Fibroblast of lung (primary cell): ENCODE data around the gene LRRN4. TPM values are rescaled to one million over a fixed set of nuclear protein-coding genes. Genes with fewer than 3 reads are reported as not detected.

Experiments used
- DNase-seq, 2 donors: peaks; one replicate each; pipeline versions ENCODE4 v3.0.0 to v3.0.0-alpha.2; 2010; ENCODE audit warnings: low read depth in 2 of 2
- H2AFZ ChIP-seq: 2 replicates; pipeline ENCODE4 v1.5.1; 2012; ENCODE audit warnings: low read length, control low read depth, inconsistent platforms
- H3K27ac ChIP-seq: 2 replicates; pipeline ENCODE4 v1.5.1; 2011; ENCODE audit warnings: low read length, control low read depth; ENCODE audit not compliant: insufficient read depth
- H3K27me3 ChIP-seq: 2 replicates; pipeline ENCODE4 v1.5.1; 2011; ENCODE audit warnings: mild to moderate bottlenecking, low read length; ENCODE audit not compliant: control insufficient read depth, insufficient read depth
- H3K36me3 ChIP-seq: 2 replicates; pipeline ENCODE4 v1.5.1; 2011; ENCODE audit warnings: low read length; ENCODE audit not compliant: control insufficient read depth, insufficient read depth
- H3K4me1 ChIP-seq: 2 replicates; pipeline ENCODE4 v1.5.1; 2011; ENCODE audit warnings: low read length; ENCODE audit not compliant: control insufficient read depth, insufficient read depth; ENCODE audit errors: extremely low read depth
- H3K4me2 ChIP-seq: 2 replicates; pipeline ENCODE4 v1.5.1; 2011; ENCODE audit warnings: low read length, control low read depth; ENCODE audit not compliant: insufficient read depth; ENCODE audit errors: extremely low read depth
- H3K4me3 ChIP-seq, 4 experiments: fragments of 200-600 bp in 1 of 4; sonication (generic) in 1 of 4; replicated peaks in 1 of 4; 2 replicates each; pipeline ENCODE4 v1.5.1; 2011 to 2016; ENCODE audit warnings: low read length in 4 of 4, low read depth in 3 of 4, mild to moderate bottlenecking in 3 of 4, control low read depth in 2 of 4, inconsistent platforms in 1 of 4, mixed read lengths in 1 of 4; ENCODE audit not compliant: insufficient read depth in 1 of 4; ENCODE audit errors: control extremely low read depth in 1 of 4
- H3K79me2 ChIP-seq: 2 replicates; pipeline ENCODE4 v1.5.1; 2012; ENCODE audit warnings: mild to moderate bottlenecking, low read length, inconsistent platforms; ENCODE audit not compliant: control insufficient read depth, insufficient read depth
- H3K9ac ChIP-seq: 2 replicates; pipeline ENCODE4 v1.5.1; 2011; ENCODE audit warnings: mild to moderate bottlenecking, low read length, control low read depth; ENCODE audit not compliant: insufficient read depth
- H3K9me3 ChIP-seq: 2 replicates; pipeline ENCODE4 v1.5.1; 2012; ENCODE audit warnings: low read depth, low read length; ENCODE audit not compliant: control insufficient read depth, insufficient read depth
- H4K20me1 ChIP-seq: 2 replicates; pipeline ENCODE4 v1.5.1; 2011; ENCODE audit warnings: low read length; ENCODE audit not compliant: control insufficient read depth, insufficient read depth; ENCODE audit errors: extremely low read depth
- CTCF ChIP-seq, 2 donors: IDR thresholded peaks in 1 of 2; conservative IDR thresholded peaks in 1 of 2; 1 replicate in 1 of 2; 2 replicates in 1 of 2; pipeline ENCODE4 v1.5.1; 2011 to 2012; ENCODE audit warnings: low read length in 2 of 2, control low read depth in 1 of 2, inconsistent platforms in 1 of 2, low read depth in 1 of 2, mild to moderate bottlenecking in 1 of 2
- EZH2 ChIP-seq: IDR thresholded peaks from 2 replicates; pipeline ENCODE4 v1.5.1; 2012; ENCODE audit warnings: low read length, control low read depth, mild to moderate bottlenecking; ENCODE audit errors: missing control alignments
- polyA plus RNA-seq, 2 donors: library from polyadenylated mRNA; depleted of rRNA in 1 of 2; stranded (reverse) in 1 of 2; unstranded in 1 of 2; fragments of >200 nt; gene quantifications; 2 replicates each; pipeline ENCODE4 v1.2.1, GENCODE V29; 2011 to 2012; ENCODE audit warnings: missing spikeins in 1 of 2
- total RNA-seq: library from RNA; depleted of rRNA; stranded (reverse); fragments of >200 nt; gene quantifications from 2 replicates; pipeline ENCODE4 v1.2.1, GENCODE V29; 2014

LRRN4 gene
- total and polyA plus RNA-seq, 2 donors (not counting 1 experiment from before 2014, with no cell fraction given): under 0.01 TPM; not detected in 1

- no peak for DNase-seq
- Histone ChIP-seq H3K9ac (no peak overlapping the region), H3K36me3 (no peaks in the 10 kb centered on the region), H3K4me2 (no peak overlapping the region), H3K9me3 (no peaks in the 10 kb centered on the region), H2AFZ (no peak overlapping the region), H4K20me1 (no peaks in the 10 kb centered on the region), H3K27me3 (no peaks in the 10 kb centered on the region), H3K4me1 (no peaks in the 10 kb centered on the region), H3K79me2 (no peaks in the 10 kb centered on the region), H3K27ac (no peak overlapping the region), H3K4me3 (no peak overlapping the region)
- TF ChIP-seq CTCF (conservative IDR thresholded peaks at IDR 0.05 in 1 of 2, IDR thresholded peaks at IDR 0.05 in 1 of 2; ENCODE audit: low read depth in 1 of 2, low read length in 2 of 2) (no peak), EZH2 (no peak)
These were observed 14.0 kb upstream of the LRRN4 start for GRCh38 chr20:6067763-6068318.

- Histone ChIP-seq H4K20me1 (no peaks in the 10 kb centered on the region), H3K4me2 (no peak overlapping the region), H3K4me1 (no peaks in the 10 kb centered on the region), H3K9me3 (no peaks in the 10 kb centered on the region), H3K9ac (no peak overlapping the region), H3K4me3 (no peak overlapping the region), H2AFZ (no peak overlapping the region), H3K79me2 (no peaks in the 10 kb centered on the region), H3K27me3 (no peaks in the 10 kb centered on the region), H3K36me3 (no peaks in the 10 kb centered on the region), H3K27ac (no peak overlapping the region)
- DNase-seq: no peak
- TF ChIP-seq EZH2 (no peak), CTCF (conservative IDR thresholded peaks at IDR 0.05 in 1 of 2, IDR thresholded peaks at IDR 0.05 in 1 of 2; ENCODE audit: low read depth in 1 of 2, low read length in 2 of 2) (no peak)
These were observed 12.7 kb upstream of the LRRN4 start for GRCh38 chr20:6066582-6066981.

GRCh38 chr20:6061544-6061943 is 7.7 kb upstream of the LRRN4 start:
- no peak overlapping the region for H2AFZ ChIP-seq
- no peak for DNase-seq
- H4K20me1 ChIP-seq: no peaks in the 10 kb centered on the region
- H3K27ac ChIP-seq: no peak overlapping the region
- H3K4me3 ChIP-seq: no peak overlapping the region
- no peak overlapping the region for H3K9ac ChIP-seq
- no peaks in the 10 kb centered on the region for H3K9me3 ChIP-seq
- no peaks in the 10 kb centered on the region for H3K27me3 ChIP-seq
- no peaks in the 10 kb centered on the region for H3K36me3 ChIP-seq
- TF ChIP-seq EZH2: no peak
- no peak for TF ChIP-seq CTCF (conservative IDR thresholded peaks at IDR 0.05 in 1 of 2, IDR thresholded peaks at IDR 0.05 in 1 of 2; ENCODE audit: low read depth in 1 of 2, low read length in 2 of 2)
- no peaks in the 10 kb centered on the region for H3K79me2 ChIP-seq
- H3K4me1 ChIP-seq: no peaks in the 10 kb centered on the region
- H3K4me2 ChIP-seq: no peak overlapping the region
